Right atrium auricular region (tissue), 2 donors: ENCODE results near the gene TECPR2. TPM values are rescaled to one million over a fixed set of nuclear protein-coding genes. Genes with fewer than 3 reads are reported as not detected.

Experiments
- DNase-seq: peaks from one replicate; pipeline ENCODE4 v3.0.0-alpha.2; 2019; ENCODE audit warnings: low spot score
- H3K27ac ChIP-seq, 2 donors: fragments of 200-600 bp; sonication (generic); 1 replicate in 1 of 2; 2 replicates in 1 of 2; pipeline ENCODE4 v1.5.1; 2016 to 2019
- H3K27me3 ChIP-seq, 2 donors: fragments of 200-600 bp; sonication (generic); one replicate each; pipeline versions ENCODE4 v1.5.1 to v1.6.0; 2017 to 2019
- H3K36me3 ChIP-seq: fragments of 200-600 bp; sonication (generic); one replicate; pipeline ENCODE4 v1.5.1; 2016
- H3K4me1 ChIP-seq, 2 donors: fragments of 200-600 bp; sonication (generic); one replicate each; pipeline versions ENCODE4 v1.5.1 to v1.6.0; 2017 to 2019
- H3K4me3 ChIP-seq, 2 donors: fragments of 200-600 bp; sonication (generic); 1 replicate in 1 of 2; 2 replicates in 1 of 2; pipeline ENCODE4 v1.5.1; 2017 to 2019; ENCODE audit warnings: mild to moderate bottlenecking in 1 of 2, moderate library complexity in 1 of 2
- H3K9me3 ChIP-seq, 2 donors: fragments of 200-600 bp; sonication (generic); one replicate each; pipeline ENCODE4 v1.5.1; 2019
- total RNA-seq, 2 donors: library from RNA; depleted of rRNA; stranded (reverse); fragments of >200 nt; gene quantifications; one replicate each; pipeline ENCODE4 v1.1.0, GENCODE V29; 2016
- TF ChIP-seq, protein P1 (sequence below), 2 donors: fragments of 200-600 bp; sonication (generic); IDR thresholded peaks; one replicate each; pipeline ENCODE4 v1.5.1; 2019; ENCODE audit warnings: antibody characterized with exemption in 2 of 2

Gene TECPR2
- total RNA-seq, 2 donors from 2014 or later = 13.2 to 15.5 TPM

DNA sequence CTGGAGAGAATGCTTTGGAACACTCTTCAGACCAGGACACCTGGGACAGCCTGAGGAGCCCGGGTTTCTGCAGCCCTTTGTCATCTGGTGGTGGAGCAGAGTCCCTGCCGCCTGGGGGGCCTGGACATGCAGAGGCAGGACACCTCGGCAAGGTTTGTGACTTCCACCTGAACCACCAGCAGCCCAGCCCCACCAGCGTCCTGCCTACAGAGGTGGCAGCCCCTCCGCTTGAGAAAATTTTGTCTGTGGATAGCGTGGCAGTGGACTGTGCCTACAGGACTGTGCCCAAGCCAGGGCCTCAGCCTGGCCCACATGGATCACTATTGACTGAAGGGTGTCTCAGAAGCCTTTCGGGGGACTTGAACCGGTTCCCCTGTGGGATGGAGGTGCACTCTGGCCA lies 21.2 kb upstream of the TECPR2 start:
- Histone ChIP-seq H3K4me3 (no peak overlapping the region), H3K36me3 (peaks cover 62% of the 10 kb centered on the region), H3K4me1 (no peaks in the 10 kb centered on the region), H3K9me3 (no peaks in the 10 kb centered on the region), H3K27ac (no peak overlapping the region), H3K27me3 (no peaks in the 10 kb centered on the region)
- TF ChIP-seq, protein P1, sequence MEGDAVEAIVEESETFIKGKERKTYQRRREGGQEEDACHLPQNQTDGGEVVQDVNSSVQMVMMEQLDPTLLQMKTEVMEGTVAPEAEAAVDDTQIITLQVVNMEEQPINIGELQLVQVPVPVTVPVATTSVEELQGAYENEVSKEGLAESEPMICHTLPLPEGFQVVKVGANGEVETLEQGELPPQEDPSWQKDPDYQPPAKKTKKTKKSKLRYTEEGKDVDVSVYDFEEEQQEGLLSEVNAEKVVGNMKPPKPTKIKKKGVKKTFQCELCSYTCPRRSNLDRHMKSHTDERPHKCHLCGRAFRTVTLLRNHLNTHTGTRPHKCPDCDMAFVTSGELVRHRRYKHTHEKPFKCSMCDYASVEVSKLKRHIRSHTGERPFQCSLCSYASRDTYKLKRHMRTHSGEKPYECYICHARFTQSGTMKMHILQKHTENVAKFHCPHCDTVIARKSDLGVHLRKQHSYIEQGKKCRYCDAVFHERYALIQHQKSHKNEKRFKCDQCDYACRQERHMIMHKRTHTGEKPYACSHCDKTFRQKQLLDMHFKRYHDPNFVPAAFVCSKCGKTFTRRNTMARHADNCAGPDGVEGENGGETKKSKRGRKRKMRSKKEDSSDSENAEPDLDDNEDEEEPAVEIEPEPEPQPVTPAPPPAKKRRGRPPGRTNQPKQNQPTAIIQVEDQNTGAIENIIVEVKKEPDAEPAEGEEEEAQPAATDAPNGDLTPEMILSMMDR (IDR thresholded peaks at IDR 0.05) = no peak
- no peak for DNase-seq

DNA sequence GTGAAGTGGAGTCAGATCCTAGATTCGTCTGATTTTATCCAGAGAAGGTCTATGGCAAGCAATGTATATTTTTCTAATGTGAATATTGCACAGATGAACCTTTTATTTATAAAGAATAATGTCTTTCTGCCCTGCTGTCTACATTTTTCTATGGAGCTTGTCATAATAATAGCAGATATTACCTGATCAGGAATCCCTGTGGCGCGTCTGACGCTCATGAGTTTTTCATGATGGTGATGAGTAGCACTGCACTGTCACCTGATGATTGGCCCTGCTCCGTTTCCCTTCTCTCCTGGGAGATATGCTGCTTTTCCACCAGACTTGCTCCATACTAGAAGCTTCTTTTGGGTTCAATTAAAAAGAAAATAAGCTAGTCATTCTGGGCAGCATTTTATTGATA lies 20.5 kb upstream of the TECPR2 start:
- TF ChIP-seq, protein P1 (IDR thresholded peaks at IDR 0.05) = no peak
- no peaks in the 10 kb centered on the region for H3K9me3 ChIP-seq
- H3K36me3 ChIP-seq = peaks cover 68% of the 10 kb centered on the region
- no peak overlapping the region for H3K4me3 ChIP-seq
- H3K4me1 ChIP-seq = no peaks in the 10 kb centered on the region
- H3K27me3 ChIP-seq = no peaks in the 10 kb centered on the region
- no peak overlapping the region for H3K27ac ChIP-seq
- no peak for DNase-seq

GRCh38 chr14:102344084-102344483 lies 18.7 kb upstream of the TECPR2 start:
- no peaks in the 10 kb centered on the region for H3K4me1 ChIP-seq
- no peaks in the 10 kb centered on the region for H3K9me3 ChIP-seq
- no peak overlapping the region for H3K4me3 ChIP-seq
- H3K27ac ChIP-seq = no peak overlapping the region
- no peak for DNase-seq
- TF ChIP-seq, protein P1 (IDR thresholded peaks at IDR 0.05) = no peak
- peaks cover 79% of the 10 kb centered on the region for H3K36me3 ChIP-seq
- H3K27me3 ChIP-seq = no peaks in the 10 kb centered on the region

- H3K27ac ChIP-seq = no peak overlapping the region
- no peaks in the 10 kb centered on the region for H3K27me3 ChIP-seq
- DNase-seq = no peak
- H3K36me3 ChIP-seq = peaks cover 82% of the 10 kb centered on the region
- H3K4me3 ChIP-seq = no peak overlapping the region
- TF ChIP-seq, protein P1 (IDR thresholded peaks at IDR 0.05) = no peak
- no peaks in the 10 kb centered on the region for H3K4me1 ChIP-seq
- H3K9me3 ChIP-seq = no peaks in the 10 kb centered on the region
Measured at GRCh38 chr14:102344485-102344884, 18.3 kb upstream of the TECPR2 start.

DNA sequence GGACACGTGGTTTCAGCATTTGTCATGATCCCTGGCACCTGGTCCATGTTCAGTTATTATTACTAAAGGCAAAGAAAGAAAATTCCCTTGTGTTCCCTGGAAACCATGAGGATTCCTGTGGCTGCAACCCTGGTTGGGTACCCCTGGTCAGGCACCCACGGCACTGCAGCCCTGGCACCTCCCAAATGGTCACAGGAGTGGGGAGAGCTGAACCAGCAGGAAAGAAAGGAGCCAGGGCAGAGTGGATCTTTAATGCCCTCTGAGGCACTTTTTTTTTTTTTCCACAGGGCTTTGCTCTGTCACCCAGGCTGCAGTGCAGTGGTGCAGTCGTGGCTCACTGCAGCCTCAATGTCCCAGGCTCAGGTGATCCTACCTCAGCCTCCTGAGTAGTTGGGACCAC lies 17.5 kb upstream of the TECPR2 start:
- TF ChIP-seq, protein P1 (IDR thresholded peaks at IDR 0.05) = no peak
- Histone ChIP-seq H3K27me3 (no peaks in the 10 kb centered on the region), H3K9me3 (no peaks in the 10 kb centered on the region), H3K4me1 (no peaks in the 10 kb centered on the region), H3K36me3 (peaks cover 86% of the 10 kb centered on the region), H3K27ac (no peak overlapping the region), H3K4me3 (no peak overlapping the region)
- no peak for DNase-seq

- no peaks in the 10 kb centered on the region for H3K9me3 ChIP-seq
- H3K27ac ChIP-seq = no peak overlapping the region
- H3K4me1 ChIP-seq = peaks cover 0 to 6% of the 10 kb centered on the region in 2 donors
- peaks cover 84% of the 10 kb centered on the region for H3K36me3 ChIP-seq
- TF ChIP-seq, protein P1 (IDR thresholded peaks at IDR 0.05) = no peak
- no peaks in the 10 kb centered on the region for H3K27me3 ChIP-seq
- DNase-seq = no peak
- H3K4me3 ChIP-seq = no peak overlapping the region
Measured at GRCh38 chr14:102346645-102347044, 16.1 kb upstream of the TECPR2 start.
